ENCODE results near the gene USP15.
A peak's percentile ranks its signal among the peaks of the same experiment; 100 is the strongest.

The USP15 gene

GRCh38 chr12:62247281-62248045 is 12.7 kb upstream of the USP15 start:
- TF ChIP-seq CTCF (IDR thresholded peaks at IDR 0.05): no peak

GRCh38 chr12:62248873-62249272 is 11.3 kb upstream of the USP15 start:
- no peak overlapping the region for H3K4me3 ChIP-seq
- no peak for TF ChIP-seq CTCF (IDR thresholded peaks at IDR 0.05)
- no peak for DNase-seq (ENCODE audit: low spot score)
- no peak overlapping the region for H3K27ac ChIP-seq

More at GRCh38 chr12:62247281-62248045, 12.7 kb upstream of the USP15 start:
- DNase-seq (ENCODE audit: low spot score): no peak
- Histone ChIP-seq H3K27ac (no peak overlapping the region), H3K4me3 (no peak overlapping the region)

GRCh38 chr12:62249419-62249818 is 10.8 kb upstream of the USP15 start:
- no peak for DNase-seq (ENCODE audit: low spot score)
- no peak for TF ChIP-seq CTCF (IDR thresholded peaks at IDR 0.05)
- Histone ChIP-seq H3K4me3 (no peak overlapping the region), H3K27ac (no peak overlapping the region)

GRCh38 chr12:62250671-62251608 is 9.3 kb upstream of the USP15 start:
- Histone ChIP-seq H3K27ac (peak overlapping the region in 1 of 2 donors; percentile 77), H3K4me3 (peak overlapping the region; percentile 37)
- no peak for DNase-seq (ENCODE audit: low spot score)
- TF ChIP-seq CTCF (IDR thresholded peaks at IDR 0.05): no peak

- DNase-seq (ENCODE audit: low spot score): no peak
- H3K27ac ChIP-seq: peak overlapping the region in 1 of 2 donors; percentile 77
- no peak for TF ChIP-seq CTCF (IDR thresholded peaks at IDR 0.05)
- no peak overlapping the region for H3K4me3 ChIP-seq
These were observed 8.6 kb upstream of the USP15 start for GRCh38 chr12:62251609-62251958.

GRCh38 chr12:62252576-62252975 is 7.6 kb upstream of the USP15 start:
- no peak for DNase-seq (ENCODE audit: low spot score)
- TF ChIP-seq CTCF (IDR thresholded peaks at IDR 0.05): no peak
- H3K4me3 ChIP-seq: no peak overlapping the region
- peak overlapping the region in 1 of 2 donors; percentile 77 for H3K27ac ChIP-seq
